Measurements from ENCODE around the gene PRND. TPM values are rescaled to one million over a fixed set of nuclear protein-coding genes. Genes with fewer than 3 reads are reported as not detected.

The PRND gene
- total RNA-seq, 1 experiment from 2014 or later: 0.04 TPM

GRCh38 chr20:4689220-4689619 is 32.5 kb upstream of the PRND start:
- Histone ChIP-seq H2BK15ac (ENCODE audit: low read depth, low read length) (no peak overlapping the region), H4K5ac (ENCODE audit: insufficient read length, low read depth, low read length) (no peak overlapping the region), H3K79me1 (ENCODE audit: insufficient read depth, low read depth, low read length, poor library complexity, severe bottlenecking) (no peaks in the 10 kb centered on the region), H2AFZ (ENCODE audit: low read length) (no peak overlapping the region), H4K8ac (replicated peaks; ENCODE audit: insufficient read length, low read depth, low read length) (no peak overlapping the region), H3K23ac (ENCODE audit: insufficient read length, low read depth, low read length) (no peak overlapping the region), H2BK12ac (ENCODE audit: insufficient read length, low read depth, low read length) (no peak overlapping the region), H2BK120ac (ENCODE audit: low read depth, low read length, poor library complexity, severe bottlenecking) (no peak overlapping the region), H3K27ac (ENCODE audit: insufficient read length, low read depth, low read length) (no peak overlapping the region), H4K20me1 (ENCODE audit: control insufficient read depth, insufficient read depth, insufficient read length) (no peaks in the 10 kb centered on the region), H3K79me2 (ENCODE audit: insufficient read depth, low read length) (peaks cover 3% of the 10 kb centered on the region; the same call in 1 of the 2 replicates), H2AK5ac (ENCODE audit: insufficient read length, low read length) (no peak overlapping the region), H3K4me2 (ENCODE audit: insufficient read depth, insufficient read length, low read length) (no peak overlapping the region), H3K27me3 (ENCODE audit: insufficient read depth, low read length) (no peaks in the 10 kb centered on the region), H3K56ac (ENCODE audit: insufficient read length, low read depth, low read length) (no peak overlapping the region), H3K9ac (ENCODE audit: extremely low read depth, insufficient read length, low read length) (no peak overlapping the region), H3K9me3 (ENCODE audit: control insufficient read depth, low read depth, low read length) (no peaks in the 10 kb centered on the region), H3K23me2 (ENCODE audit: insufficient read length, low read depth, low read length, poor library complexity, severe bottlenecking) (peaks cover 4% of the 10 kb centered on the region), H3T11ph (ENCODE audit: low read length) (no peak overlapping the region), H3K4me1 (ENCODE audit: insufficient read depth, low read length) (no peaks in the 10 kb centered on the region; the same call in 1 of the 2 replicates), H3K14ac (ENCODE audit: insufficient read depth, low read length) (no peak overlapping the region), H3K4ac (ENCODE audit: low read depth, low read length) (no peak overlapping the region), H4K91ac (ENCODE audit: insufficient read length, low read depth, low read length) (no peak overlapping the region), H2BK5ac (ENCODE audit: insufficient read length, low read length) (no peak overlapping the region), H3K18ac (ENCODE audit: insufficient read length, low read depth, low read length) (no peak overlapping the region), H2BK20ac (ENCODE audit: low read depth, low read length, poor library complexity, severe bottlenecking) (no peak overlapping the region)
- TF ChIP-seq, protein P1, sequence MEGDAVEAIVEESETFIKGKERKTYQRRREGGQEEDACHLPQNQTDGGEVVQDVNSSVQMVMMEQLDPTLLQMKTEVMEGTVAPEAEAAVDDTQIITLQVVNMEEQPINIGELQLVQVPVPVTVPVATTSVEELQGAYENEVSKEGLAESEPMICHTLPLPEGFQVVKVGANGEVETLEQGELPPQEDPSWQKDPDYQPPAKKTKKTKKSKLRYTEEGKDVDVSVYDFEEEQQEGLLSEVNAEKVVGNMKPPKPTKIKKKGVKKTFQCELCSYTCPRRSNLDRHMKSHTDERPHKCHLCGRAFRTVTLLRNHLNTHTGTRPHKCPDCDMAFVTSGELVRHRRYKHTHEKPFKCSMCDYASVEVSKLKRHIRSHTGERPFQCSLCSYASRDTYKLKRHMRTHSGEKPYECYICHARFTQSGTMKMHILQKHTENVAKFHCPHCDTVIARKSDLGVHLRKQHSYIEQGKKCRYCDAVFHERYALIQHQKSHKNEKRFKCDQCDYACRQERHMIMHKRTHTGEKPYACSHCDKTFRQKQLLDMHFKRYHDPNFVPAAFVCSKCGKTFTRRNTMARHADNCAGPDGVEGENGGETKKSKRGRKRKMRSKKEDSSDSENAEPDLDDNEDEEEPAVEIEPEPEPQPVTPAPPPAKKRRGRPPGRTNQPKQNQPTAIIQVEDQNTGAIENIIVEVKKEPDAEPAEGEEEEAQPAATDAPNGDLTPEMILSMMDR (conservative IDR thresholded peaks at IDR 0.05): no peak
- Mint-ChIP-seq H3K4me1 (peaks cover 23% of the 10 kb centered on the region in 2 experiments), H3K27me3 (ENCODE audit: low read depth) (peaks cover 10% of the 10 kb centered on the region), H3K27ac (no peak overlapping the region), H3K36me3 (ENCODE audit: insufficient read depth in 1 of 3, low read depth in 3 of 3) (peaks cover 0 to 2% (median 0%) of the 10 kb centered on the region in 3 experiments; a peak in 1 of 7 replicates), H3K4me3 (no peak overlapping the region), H3K9me3 (no peaks in the 10 kb centered on the region)
- no peak for DNase-seq
- WGBS (ENCODE audit: extremely low coverage, insufficient read length, low lambda C conversion rate): no CpG with 5 or more reads among the region's 2 CpGs
